Activated B cell treated with CpG ODN at 0.5 μM for 24 hours (primary cell): Measurements from ENCODE around the gene CLDND2. TPM values are rescaled to one million over a fixed set of nuclear protein-coding genes. Genes with fewer than 3 reads are reported as not detected.

Experiments
- ATAC-seq: fragments of 200-7000 bp; cut with Tn5 transposase; one replicate; pipeline ENCODE4 v1.10.0; 2021; ENCODE audit warnings: low read depth, mild to moderate bottlenecking, moderate library complexity
- CTCF ChIA-PET: fragments of 350-600 bp; sonication (Branson Sonifier 250); formaldehyde crosslinking; loops from one replicate; lab custom pipeline; 2021; ENCODE audit warnings: antibody characterized with exemption; lab: Charles Lee
- POLR2A ChIA-PET: fragments of 350-600 bp; sonication (Branson Sonifier 250); formaldehyde crosslinking; loops from one replicate; lab custom pipeline; 2021; ENCODE audit warnings: antibody characterized with exemption; lab: Charles Lee
- DNase-seq: peaks from one replicate; pipeline ENCODE4 v3.0.0; 2022
- H3K27ac Mint-ChIP-seq: one replicate; pipeline ENCODE4 v1.8.0; 2020; ENCODE audit warnings: mixed read lengths
- H3K27me3 Mint-ChIP-seq: one replicate; pipeline ENCODE4 v1.8.0; 2021; ENCODE audit warnings: mixed read lengths
- H3K36me3 Mint-ChIP-seq: one replicate; pipeline ENCODE4 v1.8.0; 2021; ENCODE audit warnings: low read depth, mixed read lengths
- H3K4me1 Mint-ChIP-seq: one replicate; pipeline ENCODE4 v1.8.0; 2021; ENCODE audit warnings: mixed read lengths
- H3K4me3 Mint-ChIP-seq: one replicate; pipeline ENCODE4 v1.8.0; 2020; ENCODE audit warnings: mild to moderate bottlenecking, mixed read lengths
- H3K9me3 Mint-ChIP-seq: one replicate; pipeline ENCODE4 v1.8.0; 2020; ENCODE audit warnings: mixed read lengths
- intact Hi-C: fragments of 100-400 bp; cut with micrococcal nuclease; formaldehyde crosslinking; loops from one replicate; pipeline ENCODE4 v1.15.1; 2024
- total RNA-seq: library from RNA; stranded (reverse); gene quantifications from 2 replicates; pipeline ENCODE4 v1.2.3, GENCODE V29; 2022
- TF ChIP-seq, protein P1 (sequence below): fragments of 200-600 bp; IDR thresholded peaks from one replicate; pipeline ENCODE4 v1.8.0; 2022; ENCODE audit warnings: antibody characterized with exemption, mild to moderate bottlenecking

The CLDND2 gene
- total RNA-seq, 1 donor from 2014 or later = 2.2 TPM

DNA sequence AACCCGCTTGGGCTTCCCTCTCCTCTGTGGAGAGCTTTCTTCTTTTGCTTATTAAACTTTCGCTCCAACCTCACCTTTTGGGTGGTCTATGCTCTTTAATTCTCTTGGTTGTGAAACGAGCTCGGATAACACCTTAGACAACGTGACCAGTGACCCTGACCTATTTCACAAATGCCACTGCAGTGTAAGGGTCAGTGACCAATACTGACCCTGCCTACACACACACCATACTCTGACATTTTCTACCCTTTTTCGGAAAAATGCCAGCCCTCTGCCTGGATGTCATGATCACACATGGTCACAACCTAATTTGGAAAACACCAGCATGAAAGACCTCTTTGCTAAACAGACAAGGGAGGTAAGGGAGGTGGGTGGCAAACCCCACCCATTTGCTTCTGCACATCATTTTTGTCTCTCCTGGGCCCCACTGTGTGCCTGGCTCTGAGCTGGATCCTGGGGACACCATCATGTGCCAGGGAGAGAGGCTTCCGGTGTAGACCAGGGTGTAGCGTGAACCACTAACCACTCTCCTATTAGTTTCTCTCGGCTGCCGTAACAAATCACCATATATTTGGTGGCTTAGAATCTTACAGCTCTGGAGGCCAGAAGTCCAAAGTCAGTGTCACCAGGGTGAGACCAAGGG is 12.5 kb downstream of the CLDND2 start:
- peaks cover 17% of the 10 kb centered on the region for H3K36me3 Mint-ChIP-seq
- TF ChIP-seq, protein P1, sequence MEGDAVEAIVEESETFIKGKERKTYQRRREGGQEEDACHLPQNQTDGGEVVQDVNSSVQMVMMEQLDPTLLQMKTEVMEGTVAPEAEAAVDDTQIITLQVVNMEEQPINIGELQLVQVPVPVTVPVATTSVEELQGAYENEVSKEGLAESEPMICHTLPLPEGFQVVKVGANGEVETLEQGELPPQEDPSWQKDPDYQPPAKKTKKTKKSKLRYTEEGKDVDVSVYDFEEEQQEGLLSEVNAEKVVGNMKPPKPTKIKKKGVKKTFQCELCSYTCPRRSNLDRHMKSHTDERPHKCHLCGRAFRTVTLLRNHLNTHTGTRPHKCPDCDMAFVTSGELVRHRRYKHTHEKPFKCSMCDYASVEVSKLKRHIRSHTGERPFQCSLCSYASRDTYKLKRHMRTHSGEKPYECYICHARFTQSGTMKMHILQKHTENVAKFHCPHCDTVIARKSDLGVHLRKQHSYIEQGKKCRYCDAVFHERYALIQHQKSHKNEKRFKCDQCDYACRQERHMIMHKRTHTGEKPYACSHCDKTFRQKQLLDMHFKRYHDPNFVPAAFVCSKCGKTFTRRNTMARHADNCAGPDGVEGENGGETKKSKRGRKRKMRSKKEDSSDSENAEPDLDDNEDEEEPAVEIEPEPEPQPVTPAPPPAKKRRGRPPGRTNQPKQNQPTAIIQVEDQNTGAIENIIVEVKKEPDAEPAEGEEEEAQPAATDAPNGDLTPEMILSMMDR = no peak
- intact Hi-C loops = no loop called here
- ChIA-PET POLR2A (no interaction called here), CTCF (no interaction called here)
- H3K9me3 Mint-ChIP-seq = no peaks in the 10 kb centered on the region
- H3K27me3 Mint-ChIP-seq = no peaks in the 10 kb centered on the region
- no peak overlapping the region for H3K4me3 Mint-ChIP-seq
- H3K27ac Mint-ChIP-seq = no peak overlapping the region
- DNase-seq = no peak
- peaks cover 3% of the 10 kb centered on the region for H3K4me1 Mint-ChIP-seq
- ATAC-seq = no peak

DNA sequence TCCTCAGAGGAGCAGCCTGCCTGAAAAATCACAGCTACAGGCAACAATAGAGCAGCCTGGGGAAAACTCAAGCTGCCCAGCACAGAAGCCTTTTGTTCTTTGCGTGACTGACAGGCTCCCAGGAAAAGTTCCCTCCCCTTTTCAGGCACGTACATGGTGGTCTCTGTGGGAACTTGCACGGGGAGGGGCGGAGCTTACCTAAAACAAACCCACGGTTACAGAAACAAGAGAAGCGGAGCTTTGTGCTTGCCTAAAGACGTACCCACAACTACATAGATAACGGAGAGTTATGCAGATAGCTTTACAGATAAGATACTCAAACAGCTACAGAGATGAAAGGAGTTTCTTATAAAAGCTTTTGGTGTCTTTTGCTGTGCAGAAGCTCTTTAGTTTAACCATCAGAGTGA is 14.1 kb downstream of the CLDND2 start:
- no peak overlapping the region for H3K27ac Mint-ChIP-seq
- no peak for DNase-seq
- peaks cover 1% of the 10 kb centered on the region for H3K4me1 Mint-ChIP-seq
- peaks cover 31% of the 10 kb centered on the region for H3K36me3 Mint-ChIP-seq
- H3K4me3 Mint-ChIP-seq = no peak overlapping the region
- ChIA-PET POLR2A (no interaction called here), CTCF (no interaction called here)
- H3K9me3 Mint-ChIP-seq = no peaks in the 10 kb centered on the region
- no peaks in the 10 kb centered on the region for H3K27me3 Mint-ChIP-seq
- TF ChIP-seq, protein P1 = no peak
- no peak for ATAC-seq
- intact Hi-C loops = no loop called here

DNA sequence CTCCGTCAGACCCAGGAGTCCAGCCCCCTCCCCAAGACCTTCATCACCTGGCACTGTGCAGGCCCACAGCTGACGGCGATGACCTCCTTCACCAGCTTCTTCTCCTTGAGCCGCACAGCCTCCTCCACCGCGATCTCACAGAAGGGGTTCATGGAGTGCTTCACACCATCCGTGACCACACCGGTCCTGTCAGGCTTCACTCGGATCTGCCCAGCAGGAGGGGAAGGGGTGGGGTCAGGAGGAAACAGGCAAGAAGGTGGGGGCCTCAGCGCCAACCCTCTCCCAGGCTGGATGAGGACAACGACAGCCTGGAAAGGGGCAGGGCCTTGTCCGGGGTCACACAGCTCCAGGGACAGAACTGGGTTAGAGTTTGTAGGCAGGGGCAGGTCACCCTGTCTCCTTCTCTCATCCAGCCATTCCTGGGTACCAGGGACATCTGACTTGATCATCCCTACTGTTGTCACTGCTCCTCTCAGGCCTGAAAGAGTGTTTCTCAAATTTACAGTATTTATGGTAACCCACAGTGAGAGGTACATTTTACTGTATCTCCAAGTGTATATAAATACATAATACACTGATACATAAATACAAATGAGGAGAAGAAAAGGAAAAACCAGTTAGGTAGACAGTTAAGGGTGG is 14.6 kb downstream of the CLDND2 start:
- Mint-ChIP-seq H3K27me3 (no peaks in the 10 kb centered on the region), H3K9me3 (no peaks in the 10 kb centered on the region), H3K4me1 (peaks cover 1% of the 10 kb centered on the region), H3K36me3 (peaks cover 33% of the 10 kb centered on the region), H3K4me3 (no peak overlapping the region), H3K27ac (no peak overlapping the region)
- ChIA-PET CTCF (no interaction called here), POLR2A (no interaction called here)
- TF ChIP-seq, protein P1 = no peak
- no peak for DNase-seq
- intact Hi-C loops = no loop called here
- ATAC-seq = no peak

DNA sequence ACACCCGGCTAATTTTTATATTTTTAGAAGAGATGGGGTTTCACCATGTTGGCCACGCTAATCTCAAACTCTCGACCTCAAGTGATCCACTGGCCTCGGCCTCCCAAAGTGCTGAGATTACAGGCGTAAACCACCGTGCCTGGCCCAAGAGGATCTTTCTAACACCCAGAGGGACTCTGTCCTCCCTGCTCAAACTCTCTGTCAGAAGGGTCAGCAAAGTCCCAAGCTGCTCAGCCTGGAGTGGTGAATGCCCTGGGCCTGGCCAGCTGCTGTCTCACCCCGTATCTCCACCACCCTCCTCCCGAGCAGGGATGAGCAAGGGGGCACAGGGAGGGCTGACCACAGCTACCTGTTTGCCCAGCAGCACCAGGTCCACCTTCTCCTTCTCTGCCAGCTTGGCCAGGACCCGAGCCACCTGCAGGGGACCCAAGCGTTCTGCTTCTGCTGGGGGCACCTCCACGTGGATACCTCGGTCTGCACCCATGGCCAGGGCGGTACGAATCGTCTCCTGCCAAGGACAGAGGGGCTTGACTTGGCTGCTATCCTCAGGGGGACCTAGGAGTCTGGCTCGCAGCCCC is 15.9 kb downstream of the CLDND2 start:
- DNase-seq (no peak), ATAC-seq (no peak)
- Mint-ChIP-seq H3K27ac (no peak overlapping the region), H3K4me3 (no peak overlapping the region), H3K27me3 (no peaks in the 10 kb centered on the region), H3K36me3 (peaks cover 36% of the 10 kb centered on the region), H3K9me3 (no peaks in the 10 kb centered on the region), H3K4me1 (peaks cover 1% of the 10 kb centered on the region)
- intact Hi-C loops = no loop called here
- POLR2A ChIA-PET = no interaction called here
- CTCF ChIA-PET = no interaction called here
- TF ChIP-seq, protein P1 = no peak

- H3K36me3 Mint-ChIP-seq = peaks cover 50% of the 10 kb centered on the region
- no peak overlapping the region for H3K4me3 Mint-ChIP-seq
- H3K9me3 Mint-ChIP-seq = no peaks in the 10 kb centered on the region
- H3K27ac Mint-ChIP-seq = no peak overlapping the region
- TF ChIP-seq, protein P1 = no peak
- DNase-seq = no peak
- ChIA-PET POLR2A (no interaction called here), CTCF (interaction anchor here (1.1 kb wide), 1 partner anchor 12 kb away, joined by 3 read pairs; no protein-coding TSS in a partner anchor)
- no peaks in the 10 kb centered on the region for H3K27me3 Mint-ChIP-seq
- intact Hi-C loops = no loop called here
- no peak for ATAC-seq
- H3K4me1 Mint-ChIP-seq = no peaks in the 10 kb centered on the region
Measured at GRCh38 chr19:51351266-51351990, 17.4 kb downstream of the CLDND2 start.
